NCI-H128 (cell line): ENCODE measurements around the gene LMNTD2.

Experiments used
- DNase-seq: peaks from one replicate; lab custom pipeline; 2025; ENCODE audit not compliant: unreplicated experiment; lab: John Stamatoyannopoulos, UW

LMNTD2 gene

DNA sequence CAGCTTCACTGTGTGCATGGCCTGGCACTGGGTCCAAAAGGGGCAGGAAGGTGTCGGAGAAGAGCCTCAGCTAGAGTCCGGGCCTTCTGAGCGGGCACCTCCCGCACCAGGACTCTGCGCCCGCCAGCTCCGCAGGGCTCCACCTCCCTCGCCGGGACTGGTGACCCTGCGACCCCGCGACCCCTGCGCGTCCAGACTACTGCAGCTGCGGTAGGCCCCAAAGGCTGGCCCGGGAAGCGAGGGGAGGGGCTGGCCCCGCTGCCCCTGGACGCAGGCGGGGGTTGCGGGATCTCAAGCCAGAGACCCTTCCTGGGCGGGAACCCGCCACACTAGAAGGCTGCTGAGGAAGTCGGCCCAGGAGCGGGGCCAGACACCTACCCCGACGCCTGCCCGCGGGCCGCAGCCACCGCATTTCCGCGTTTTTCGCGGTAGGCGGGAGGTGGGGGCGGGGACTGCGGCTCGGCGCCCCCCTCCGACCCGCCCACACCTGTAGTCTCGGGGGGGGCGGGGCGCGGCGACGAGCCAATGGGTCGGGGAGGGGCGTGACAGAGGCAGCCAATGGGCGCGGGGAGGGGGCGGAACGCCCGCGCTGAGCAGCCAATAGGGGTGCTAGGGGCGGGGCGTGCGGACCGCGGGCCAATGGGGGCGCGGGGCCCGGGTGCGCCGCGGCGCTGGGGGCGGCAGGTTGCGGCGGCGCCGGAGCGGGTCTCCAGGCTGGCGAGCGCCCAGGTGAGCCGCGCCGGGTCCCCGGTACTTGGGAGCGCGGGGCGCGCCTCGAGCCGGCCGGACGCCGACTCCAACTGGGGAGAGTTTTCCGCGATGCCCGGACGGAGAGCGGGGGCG, at the start of gene LMNTD2, which contains the start of gene RASSF7:
Gene LMNTD2 (minus strand): TSS at position 434 of the 843 bp plus-strand sequence. CDS start 22 bp downstream, at position 412.
Gene RASSF7 (plus strand): TSS at position 666 of the 843 bp plus-strand sequence. CDS start 799 bp downstream, outside the sequence.
- DNase-seq = peak; percentile 70

- no peak for DNase-seq
These were observed 48.8 kb upstream of the LMNTD2 start for GRCh38 chr11:609341-609811.

GRCh38 chr11:608791-609251, 48.3 kb upstream of the LMNTD2 start:
- DNase-seq = no peak

DNA sequence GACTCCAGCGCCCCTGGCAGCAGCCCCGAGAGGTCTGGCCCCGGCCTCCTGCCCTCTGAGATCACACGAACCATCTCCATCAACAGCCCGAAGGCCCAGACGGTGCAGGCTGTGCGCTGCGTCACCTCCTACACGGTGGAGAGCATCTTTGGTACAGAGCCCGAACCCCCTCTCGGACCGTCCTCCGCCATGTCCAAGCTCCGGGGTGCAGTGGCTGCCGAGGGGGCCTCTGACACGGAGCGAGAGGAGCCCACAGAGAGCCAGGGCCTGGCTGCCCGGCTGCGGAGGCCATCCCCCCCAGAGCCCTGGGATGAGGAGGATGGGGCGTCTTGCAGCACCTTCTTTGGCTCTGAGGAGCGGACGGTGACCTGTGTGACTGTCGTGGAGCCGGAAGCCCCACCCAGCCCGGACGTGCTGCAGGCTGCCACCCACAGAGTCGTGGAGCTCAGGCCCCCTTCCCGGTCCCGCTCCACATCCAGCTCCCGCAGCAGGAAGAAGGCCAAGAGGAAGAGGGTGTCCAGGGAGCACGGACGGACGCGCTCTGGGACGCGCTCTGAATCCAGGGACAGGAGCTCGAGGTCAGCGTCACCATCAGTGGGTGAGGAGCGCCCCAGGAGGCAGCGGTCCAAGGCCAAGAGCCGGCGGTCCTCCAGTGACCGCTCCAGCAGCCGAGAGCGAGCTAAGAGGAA, 47.6 kb upstream of the LMNTD2 start:
- no peak for DNase-seq

DNA sequence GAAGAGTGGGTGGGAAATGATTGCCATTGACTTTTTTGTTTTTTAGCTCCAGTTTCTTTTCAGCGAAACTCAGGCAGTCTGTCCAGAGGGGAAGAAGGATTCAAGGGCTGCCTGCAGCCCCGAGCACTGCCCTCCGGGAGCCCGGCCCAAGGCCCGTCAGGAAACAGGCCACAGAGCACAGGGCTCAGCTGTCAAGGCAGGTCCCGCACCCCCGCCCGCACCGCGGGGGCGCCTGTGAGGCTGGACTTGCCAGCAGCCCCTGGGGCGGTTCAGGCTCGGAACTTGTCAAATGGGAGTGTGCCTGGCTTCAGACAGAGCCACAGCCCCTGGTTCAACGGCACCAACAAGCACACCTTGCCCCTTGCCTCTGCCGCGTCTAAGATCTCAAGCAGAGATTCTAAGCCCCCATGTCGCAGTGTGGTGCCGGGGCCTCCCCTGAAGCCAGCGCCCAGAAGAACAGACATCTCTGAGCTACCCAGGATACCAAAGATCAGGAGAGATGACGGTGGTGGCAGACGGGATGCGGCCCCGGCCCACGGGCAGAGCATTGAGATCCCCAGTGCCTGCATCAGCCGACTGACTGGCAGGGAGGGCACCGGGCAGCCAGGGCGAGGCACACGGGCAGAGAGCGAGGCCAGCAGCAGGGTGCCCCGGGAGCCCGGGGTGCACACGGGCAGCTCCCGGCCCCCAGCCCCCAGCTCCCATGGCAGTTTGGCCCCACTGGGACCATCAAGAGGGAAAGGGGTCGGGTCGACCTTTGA, 46.7 kb upstream of the LMNTD2 start:
- DNase-seq = no peak

GRCh38 chr11:606245-606644, 45.7 kb upstream of the LMNTD2 start:
- DNase-seq = no peak

GRCh38 chr11:605286-606129, 45.0 kb upstream of the LMNTD2 start:
- no peak for DNase-seq

- no peak for DNase-seq
These were observed 42.6 kb upstream of the LMNTD2 start for GRCh38 chr11:603154-603553.

DNA sequence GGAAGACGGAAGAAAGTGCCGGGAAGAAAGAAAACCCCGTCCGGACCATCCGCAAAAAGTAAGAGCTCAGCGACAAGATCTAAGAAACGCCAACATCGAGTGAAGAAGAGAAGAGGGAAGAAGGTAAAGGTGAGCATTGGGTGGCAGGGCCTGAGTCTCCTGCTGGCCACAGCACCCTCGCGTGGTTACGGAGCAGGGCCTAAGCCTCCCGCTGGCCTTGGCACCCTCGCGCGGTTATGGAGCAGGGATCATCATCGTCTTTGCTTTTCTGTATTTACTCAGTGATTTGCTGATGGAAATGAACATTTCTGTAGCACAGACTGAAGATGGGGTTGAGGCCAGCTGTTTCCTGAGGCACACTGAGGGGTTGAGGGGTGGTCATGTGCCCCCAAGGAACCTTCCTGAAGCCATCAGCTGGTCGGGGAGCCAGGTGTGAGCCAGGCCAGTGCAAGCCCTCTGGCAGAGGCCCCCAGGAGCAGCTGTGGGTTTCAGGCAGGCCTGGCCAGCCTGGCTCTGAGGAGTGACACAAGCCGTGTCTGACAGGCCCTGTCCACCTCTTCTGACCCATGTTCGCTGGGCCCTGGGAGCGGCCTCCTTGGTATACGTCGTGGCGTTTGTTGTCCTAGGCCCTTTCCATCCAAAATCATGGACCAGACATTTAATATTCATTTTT, 41.2 kb upstream of the LMNTD2 start:
- no peak for DNase-seq

- no peak for DNase-seq
These were observed 37.6 kb upstream of the LMNTD2 start for GRCh38 chr11:598005-598680.

- DNase-seq = no peak
These were observed 36.7 kb upstream of the LMNTD2 start for GRCh38 chr11:597166-597725.

DNA sequence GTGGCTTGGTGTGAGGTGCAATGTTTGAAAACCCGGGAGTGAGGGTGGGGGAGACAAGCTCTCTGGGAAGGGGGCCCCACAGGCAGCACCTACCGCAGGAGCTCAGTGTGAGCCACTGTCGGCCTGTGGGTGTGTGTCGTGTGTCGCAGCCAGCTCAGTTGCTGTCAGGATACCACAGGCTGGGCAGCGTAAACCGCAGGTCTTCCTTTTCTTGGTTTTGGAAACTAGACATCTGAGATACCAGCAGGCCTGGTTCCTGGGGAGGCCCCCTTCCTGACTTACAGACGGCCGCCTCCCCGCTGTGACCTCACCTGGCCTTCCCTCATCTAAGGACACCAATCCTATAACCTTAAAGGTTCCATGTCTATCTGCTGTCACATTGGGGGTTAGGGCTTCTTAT, 35.8 kb upstream of the LMNTD2 start:
- no peak for DNase-seq

DNA sequence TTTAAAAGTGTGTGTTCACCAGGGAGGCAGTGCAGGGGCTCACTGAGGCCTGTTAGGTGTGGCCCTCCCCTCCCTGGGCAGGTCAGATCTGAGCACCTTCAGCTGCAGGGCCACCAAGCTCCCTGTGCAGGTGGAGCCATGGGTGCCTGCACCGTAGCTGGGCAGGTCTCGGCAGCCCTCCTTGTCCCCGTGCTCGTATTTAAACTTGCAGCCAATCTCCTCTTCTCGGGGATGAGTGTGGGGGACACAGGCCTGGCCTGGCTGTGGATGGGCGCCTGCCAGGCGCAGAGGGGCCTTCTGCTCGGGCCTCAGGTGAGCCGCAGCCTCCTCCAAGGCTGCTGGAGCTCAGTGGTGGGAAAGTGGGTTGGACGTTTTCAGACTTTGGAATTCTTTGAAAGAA, 34.9 kb upstream of the LMNTD2 start:
- DNase-seq = no peak

DNA sequence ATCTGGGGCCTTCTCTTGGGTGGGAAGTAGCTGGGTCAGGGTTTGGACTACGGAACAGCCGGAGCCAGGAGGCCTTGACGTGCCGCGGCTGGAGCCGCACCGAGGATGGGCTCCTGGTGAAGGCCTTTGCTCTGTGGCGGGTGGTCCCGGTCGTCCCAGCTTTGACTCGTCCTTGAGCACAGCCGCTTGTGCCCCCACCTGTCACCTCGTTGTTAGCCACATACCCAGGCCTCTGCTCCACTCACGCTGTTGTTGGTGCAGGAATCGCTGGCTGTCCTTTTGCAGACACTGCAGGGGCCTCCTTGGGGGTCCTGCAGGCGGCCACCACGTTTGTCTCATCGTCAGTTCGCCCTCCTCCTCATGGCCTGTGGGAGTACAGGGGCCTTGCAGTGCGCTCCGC, 32.8 kb upstream of the LMNTD2 start:
- no peak for DNase-seq

- no peak for DNase-seq
These were observed 32.4 kb upstream of the LMNTD2 start for GRCh38 chr11:592918-593317.

DNA sequence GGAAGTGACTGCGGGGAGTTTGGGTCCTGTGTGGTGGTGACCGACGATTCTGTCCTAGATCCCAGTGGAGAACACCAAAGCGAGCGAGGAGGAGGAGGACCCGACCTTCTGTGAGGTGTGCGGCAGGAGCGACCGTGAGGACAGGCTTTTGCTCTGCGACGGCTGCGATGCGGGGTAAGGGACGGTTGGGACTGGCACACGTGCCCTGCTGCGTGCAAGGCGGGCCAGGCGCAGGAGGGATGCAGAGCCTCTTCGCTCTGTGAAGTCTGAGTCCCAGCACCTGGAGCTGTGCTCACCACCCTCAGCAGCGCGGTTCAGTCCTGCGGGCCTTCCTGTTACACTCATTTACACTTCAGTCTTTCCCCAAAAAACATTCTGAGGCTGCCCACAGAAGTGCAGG, 32.0 kb upstream of the LMNTD2 start:
- no peak for DNase-seq

DNA sequence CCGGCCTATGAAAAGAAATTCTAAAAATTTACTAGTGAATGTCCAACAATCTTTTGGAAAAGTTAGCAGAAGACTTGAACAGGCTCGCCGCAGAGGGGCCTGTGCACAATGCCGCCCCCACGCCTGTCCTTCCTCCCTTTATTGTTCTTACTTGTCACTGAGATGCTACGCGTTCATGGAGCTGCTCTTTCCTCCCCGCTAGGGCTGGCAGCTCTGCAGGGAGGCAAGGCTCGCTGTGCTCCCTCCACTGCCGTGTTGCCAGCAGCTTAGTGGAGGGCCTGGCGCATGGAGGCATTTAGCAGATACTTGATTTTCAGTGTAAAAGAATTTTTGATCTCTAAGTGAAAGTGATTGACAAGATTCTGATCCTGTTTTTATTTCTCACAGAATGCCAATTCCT, 30.5 kb upstream of the LMNTD2 start:
- DNase-seq = no peak

- DNase-seq = no peak
These were observed 29.3 kb upstream of the LMNTD2 start for GRCh38 chr11:589798-590197.

GRCh38 chr11:587978-588380, 27.4 kb upstream of the LMNTD2 start:
- DNase-seq = no peak
